Fibroblast of skin of left quadriceps (primary cell): Measurements from ENCODE around the gene SLC39A5.
"Not testable (repeated sequence)": the region's sequence is repeated elsewhere in the genome, so short reads cannot be mapped to it uniquely, and the experiment has no call there.

ENCODE experiments used
- DNase-seq, 2 experiments: peaks; one replicate each; pipeline ENCODE4 v3.0.0-alpha.2; 2013; ENCODE audit warnings: low read depth in 2 of 2

Gene SLC39A5

DNA sequence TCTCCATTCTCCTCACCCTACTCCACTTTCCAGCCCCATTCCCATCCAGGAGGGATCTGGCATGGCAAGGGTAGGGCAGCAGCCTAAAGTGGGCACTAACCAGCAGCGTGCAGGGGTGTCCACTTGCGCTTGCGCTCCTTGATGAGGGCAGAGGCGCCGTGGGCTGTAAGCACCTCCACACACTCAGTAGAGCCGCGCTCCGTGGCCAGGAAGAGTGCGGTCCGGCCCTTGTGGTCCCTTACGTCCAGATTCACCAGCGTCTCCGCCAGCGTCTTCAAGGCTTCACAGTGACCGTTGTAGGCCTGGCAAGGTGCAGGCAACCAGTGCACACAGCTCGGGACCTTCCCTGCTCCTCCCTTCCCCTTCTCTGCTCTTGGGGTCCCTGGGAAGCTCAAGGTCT, 18.1 kb downstream of the SLC39A5 start:
- no peak for DNase-seq

DNA sequence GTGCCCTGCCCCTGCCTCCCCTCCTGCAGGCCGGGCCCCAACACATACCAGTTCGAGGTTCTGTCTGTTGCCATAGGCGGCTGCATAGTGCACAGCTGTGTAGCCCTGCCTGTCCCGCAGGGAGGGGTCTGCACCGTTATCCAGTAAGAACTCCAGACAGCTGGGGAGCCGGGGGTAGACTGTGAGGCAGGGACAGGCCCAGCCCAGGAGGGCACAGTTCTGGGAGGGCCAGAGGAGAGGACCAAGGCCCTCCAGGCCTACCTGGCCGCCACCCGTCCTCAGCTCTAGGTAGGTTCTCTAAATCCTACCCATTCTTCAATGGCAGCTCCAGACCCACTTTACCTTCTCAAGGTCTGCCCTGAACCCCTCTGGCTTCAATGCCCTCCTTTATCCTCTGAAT, 18.9 kb downstream of the SLC39A5 start:
- no peak for DNase-seq

DNA sequence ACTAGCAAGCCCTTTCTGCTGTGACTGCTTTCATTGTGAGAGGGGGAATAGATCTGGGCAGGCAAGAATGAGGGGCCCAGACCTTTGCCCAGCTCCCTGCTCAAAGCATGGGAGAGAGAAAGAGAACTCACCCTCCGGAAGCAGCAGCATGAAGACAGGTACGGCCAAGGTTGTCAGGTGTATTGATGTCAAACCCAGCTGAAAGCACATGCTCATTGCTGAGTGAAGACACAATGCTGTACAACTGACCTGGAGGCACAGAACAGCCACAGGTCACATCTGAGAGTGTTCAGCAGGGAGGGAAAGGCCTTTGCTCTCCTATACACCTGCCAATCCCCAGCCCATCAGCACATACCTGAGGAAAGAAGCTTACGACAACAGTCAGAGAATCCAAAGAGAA, 22.8 kb downstream of the SLC39A5 start:
- DNase-seq: no peak

DNA sequence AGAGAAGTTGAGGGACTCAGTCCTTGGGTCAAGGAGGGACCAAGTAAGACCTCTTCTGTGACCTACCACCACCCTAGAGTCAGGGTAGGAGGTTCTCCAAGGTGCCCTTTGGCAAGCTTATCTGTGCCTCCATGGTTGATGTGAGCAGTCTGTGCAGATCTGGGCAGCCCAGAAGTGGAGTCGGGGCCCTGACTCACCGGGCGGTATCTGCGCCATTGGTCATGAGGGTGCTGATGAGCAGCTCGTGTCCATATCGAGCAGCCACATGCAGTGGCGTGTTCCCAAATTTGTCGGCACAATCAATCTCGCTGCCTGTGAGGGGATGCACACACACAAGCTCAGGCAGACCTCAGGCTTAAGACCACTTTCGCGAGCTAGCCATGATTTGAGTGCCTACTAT, 23.2 kb downstream of the SLC39A5 start:
- no peak for DNase-seq

DNA sequence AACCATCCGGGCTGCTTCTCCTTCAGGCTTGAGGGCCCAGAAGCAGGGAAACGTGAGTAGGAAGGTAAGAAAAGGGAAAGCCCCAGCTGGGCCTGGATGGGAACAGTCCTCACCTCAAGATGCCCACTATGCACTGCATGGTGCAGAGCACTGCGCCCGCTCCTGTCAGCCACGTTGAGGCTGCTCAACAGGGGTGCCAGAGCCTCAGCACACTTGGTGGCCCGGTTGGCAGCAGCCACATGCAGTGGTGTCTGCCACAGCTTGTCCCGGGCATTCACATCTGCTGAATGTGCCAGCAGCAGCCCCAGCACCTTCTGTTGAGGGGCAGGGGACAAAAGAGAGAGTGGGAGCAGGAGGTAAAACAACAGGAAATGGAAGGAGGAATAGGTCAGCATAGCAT, 25.8 kb downstream of the SLC39A5 start:
- no peak for DNase-seq

DNA sequence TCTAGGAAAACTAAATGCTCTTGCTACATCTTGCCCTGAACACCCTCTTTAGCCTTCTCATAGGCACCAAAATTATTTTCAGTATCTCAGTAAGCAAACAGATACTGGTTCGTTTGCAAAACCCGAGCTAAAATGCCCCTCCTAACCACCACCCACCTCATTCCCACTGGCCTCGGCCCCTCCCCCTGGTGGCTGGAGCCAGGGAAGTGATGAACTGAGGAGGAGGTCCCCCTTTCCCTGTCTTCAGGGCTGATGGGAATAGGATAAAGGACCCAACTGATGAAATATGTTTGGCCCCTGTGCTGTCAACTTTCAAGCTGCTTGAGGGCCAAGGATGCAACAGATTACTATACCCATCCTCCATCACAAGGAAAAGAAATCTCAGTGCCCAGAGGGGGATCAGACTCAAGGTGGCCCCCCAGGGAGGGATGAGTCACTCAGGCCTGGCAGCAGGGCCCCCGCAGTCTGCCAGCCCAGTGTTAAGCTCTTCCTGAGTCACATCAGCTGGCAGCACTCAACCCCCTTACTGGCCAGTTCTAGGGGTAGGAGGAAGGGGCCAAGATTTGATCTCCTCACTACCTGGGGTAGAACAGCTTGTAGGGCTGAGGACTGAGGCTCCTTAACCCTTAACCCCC, 26.6 kb downstream of the SLC39A5 start:
- DNase-seq: no peak

DNA sequence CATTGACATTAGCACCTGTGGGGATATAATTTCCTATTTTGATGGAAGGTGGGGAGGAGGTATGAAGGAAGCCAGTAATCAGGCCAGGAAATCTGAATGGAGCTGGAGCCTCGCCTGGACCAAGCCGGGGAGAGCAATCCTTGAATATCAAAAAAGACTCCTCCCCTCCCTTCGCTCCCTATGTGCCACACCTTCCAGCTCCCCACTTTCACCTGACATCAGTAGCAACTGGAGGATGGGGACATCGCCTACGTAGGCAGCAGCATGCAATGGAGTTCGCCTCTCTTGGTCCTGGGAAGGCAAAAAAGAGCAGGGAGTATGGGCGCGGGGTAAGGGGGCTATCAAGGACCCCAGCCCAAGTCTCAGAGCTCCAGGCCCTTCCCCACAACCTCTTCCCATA, 27.2 kb downstream of the SLC39A5 start:
- no peak for DNase-seq

DNA sequence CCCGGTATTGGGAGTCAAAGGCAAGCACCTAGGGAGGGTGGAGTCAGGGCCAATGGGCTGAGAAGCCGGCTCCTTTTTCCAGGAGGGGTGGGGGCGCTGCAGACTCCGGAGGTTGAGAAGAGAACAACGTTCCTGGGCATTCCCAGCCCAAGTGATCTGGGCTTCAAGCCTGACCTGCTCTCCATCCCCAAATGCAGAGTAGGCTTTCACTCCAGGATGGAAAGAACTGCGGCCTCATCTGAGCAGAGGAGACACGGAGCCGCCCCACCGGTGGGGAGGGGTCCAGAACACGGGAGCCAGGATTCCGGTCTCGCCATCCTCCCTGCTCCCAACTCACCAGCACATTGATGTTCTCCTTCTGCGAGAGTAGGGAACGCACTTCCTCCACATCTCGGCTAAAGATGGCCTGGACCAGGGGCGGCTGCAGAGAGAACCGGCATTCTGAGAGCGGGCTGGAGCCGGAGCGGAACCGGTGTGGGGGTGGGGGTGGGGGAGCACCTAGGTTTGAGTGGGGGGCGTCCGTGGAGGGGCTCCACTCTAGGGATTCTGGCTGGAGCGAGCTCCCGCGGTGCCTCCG, 27.7 kb downstream of the SLC39A5 start:
- no peak for DNase-seq

DNA sequence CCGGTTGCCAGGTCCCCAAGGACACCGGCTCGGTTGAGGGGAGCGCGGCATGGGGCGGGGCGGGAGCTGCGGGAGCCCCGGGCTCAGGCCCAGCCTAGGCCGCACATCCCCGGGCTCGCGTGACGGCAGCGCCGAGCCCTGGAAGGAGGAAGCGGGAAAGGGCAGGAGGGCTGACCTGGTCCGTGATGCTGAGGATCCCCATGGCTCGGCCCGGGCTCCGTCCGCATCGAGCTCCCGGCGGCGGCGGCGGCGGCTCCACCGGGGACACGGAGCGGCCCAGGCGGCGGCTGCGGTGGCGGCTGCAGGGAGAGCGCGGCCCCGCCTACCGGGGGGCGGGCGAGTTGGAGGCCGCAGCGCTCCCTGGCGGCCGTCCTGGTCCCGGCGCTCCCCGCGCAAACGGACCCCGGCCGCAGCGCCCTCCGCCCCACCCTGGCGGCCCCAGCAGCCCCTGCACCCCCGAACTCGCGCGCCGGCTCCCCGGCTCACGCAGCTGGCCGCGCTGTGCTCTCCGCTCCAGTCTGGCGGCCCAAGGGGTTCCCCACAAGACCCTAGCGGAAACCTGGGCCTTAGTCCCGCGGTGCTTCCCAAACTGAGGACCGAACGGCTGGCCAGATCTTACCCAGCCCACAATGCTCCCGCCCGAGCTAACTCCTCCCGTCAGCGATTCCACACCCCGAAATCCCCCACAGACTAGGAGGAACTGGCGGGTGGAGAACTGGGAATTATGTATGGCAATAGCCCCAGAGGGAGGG, 28.4 kb downstream of the SLC39A5 start, which contains the start of gene ANKRD52:
Gene ANKRD52, minus strand, starts transcription at position 317 of the 752 bp plus-strand sequence. Its CDS starts 115 bp downstream, at position 202.
- DNase-seq: peak; percentile 44 to 46

DNA sequence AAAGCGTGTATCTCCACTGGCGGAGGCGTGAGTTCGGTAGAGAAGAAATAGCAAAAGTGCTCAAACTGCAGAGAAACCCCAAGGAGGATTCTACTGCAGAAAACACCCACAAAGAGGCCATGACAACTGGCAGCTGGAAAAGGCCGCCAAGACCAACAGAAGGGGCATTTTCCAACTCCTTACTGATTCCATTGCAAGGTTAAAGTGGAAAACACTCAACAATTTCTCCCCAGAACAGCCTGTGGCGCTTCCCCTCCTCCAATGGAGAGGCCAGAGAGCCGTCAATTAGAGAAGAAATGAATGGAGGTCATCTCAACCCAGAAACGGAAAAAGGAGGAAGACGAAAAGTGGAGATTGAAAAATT, 29.0 kb downstream of the SLC39A5 start:
- DNase-seq: no peak

DNA sequence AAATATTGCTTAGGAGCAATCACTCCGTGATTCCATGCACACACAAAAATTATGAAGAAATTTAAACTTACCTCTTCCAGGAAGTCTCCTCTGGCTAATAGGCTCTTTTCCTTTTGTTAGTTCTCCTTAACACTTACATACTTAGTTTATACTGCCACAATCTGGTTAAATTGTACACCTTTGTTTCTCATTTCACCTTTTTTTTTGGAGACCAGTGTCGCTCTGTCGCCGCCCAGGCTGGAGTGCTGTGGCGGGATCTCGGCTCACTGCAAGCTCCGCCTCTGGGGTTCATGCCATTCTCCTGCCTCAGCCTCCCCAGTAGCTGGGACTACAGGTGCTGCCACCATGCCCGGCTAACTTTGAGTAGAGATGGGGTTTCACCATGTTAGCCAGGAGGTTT, 30.5 kb downstream of the SLC39A5 start:
- no peak for DNase-seq

DNA sequence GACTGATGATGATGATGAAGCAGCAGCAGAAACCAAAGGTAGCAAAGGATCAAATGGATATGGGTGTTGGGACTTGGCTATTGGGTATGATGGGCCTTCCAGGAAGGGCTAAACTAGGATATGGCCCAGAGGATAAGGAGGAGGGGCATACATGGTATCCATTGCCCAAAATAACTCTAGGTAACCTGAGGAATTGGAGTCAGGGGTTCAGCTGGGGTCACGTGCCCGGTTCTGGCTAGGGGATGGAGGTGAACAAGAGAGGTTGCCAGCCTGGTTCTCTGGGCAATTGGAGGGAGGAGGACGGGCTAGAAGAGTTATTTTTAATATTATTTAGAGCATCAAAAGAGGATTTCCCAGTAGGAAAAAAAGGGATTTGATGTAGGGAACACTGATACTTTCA, 31.1 kb downstream of the SLC39A5 start:
- no peak for DNase-seq

DNA sequence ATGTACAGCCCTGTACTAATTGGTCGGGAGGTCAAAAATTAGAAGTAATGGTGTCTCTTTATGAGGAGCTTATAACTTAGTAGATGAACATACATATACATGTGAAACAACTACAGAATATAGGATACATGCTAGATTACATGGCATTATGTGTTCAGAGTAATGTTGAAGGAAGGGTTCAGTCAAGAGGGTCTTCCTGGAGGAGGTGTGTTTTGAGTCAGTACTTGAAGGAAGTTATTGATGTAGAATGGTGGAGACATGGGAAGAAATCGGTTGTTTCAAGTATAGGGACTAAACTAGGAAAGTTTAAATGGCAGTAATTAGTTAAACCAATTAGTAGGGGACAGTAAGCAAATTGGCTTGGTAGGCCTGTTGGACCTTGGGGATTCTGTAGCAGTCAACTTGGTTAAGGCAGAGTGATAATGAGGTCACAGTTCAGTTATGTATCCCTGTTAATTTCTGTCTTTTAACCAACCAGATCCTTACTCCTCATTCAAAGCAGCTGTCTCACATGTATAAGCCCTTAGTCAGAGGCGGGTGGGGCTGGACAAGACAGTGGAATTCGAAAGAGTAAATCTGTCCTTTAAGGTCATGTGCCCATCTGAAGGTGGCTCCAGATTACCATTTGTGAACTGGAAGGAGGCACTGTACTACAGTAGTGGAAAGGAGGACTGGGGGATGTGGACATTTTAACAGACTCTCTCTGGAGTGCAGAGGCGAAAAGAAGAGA, 31.8 kb downstream of the SLC39A5 start:
- peak; percentile 65 to 69 for DNase-seq

DNA sequence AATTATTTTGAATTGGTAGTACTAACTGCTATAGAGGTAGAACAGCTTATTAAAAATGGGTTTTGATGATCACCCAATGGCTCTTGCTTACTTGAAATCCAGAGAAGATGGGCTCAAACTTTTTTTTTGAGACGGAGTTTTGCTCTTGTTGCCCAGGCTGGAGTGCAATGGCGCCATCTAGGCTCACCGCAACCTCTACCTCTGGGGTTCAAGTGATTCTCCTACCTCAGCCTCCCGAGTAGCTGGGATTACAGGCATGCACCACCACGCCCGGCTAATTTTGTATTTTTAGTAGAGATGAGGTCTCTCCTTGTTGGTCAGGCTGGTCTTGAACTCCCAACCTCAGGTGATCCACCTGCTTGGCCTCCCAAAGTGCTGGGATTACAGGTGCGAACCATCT, 33.1 kb downstream of the SLC39A5 start:
- not testable (repeated sequence) for DNase-seq

DNA sequence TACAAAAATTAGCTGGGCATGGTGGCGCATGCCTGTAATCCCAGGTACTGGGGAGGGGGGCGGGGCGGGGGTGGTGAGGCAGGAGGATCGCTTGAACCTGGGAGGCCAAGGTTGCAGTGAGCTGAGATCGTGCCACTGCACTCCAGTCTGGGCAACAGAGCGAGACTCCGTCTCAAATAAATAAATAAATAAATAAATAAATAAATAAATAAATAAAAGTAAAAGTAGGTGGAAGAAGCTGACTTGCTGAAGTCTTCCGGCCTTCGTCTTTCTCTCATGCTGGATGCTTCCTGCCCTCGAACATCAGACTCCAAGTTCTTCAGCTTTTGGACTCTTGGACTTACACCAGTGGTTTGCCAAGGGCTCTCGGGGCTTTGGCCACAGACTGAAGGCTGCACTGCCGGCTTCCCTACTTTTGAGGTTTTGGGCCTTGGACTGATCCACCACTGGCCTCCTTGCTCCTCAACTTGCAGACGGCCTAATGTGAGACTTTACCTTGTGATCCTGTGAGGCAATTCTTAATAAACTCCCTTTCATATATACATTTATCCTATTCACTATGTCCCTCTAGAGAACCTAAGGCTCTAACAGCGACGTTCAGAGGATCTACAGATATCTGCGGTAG, 36.3 kb downstream of the SLC39A5 start:
- not testable (repeated sequence) for DNase-seq

DNA sequence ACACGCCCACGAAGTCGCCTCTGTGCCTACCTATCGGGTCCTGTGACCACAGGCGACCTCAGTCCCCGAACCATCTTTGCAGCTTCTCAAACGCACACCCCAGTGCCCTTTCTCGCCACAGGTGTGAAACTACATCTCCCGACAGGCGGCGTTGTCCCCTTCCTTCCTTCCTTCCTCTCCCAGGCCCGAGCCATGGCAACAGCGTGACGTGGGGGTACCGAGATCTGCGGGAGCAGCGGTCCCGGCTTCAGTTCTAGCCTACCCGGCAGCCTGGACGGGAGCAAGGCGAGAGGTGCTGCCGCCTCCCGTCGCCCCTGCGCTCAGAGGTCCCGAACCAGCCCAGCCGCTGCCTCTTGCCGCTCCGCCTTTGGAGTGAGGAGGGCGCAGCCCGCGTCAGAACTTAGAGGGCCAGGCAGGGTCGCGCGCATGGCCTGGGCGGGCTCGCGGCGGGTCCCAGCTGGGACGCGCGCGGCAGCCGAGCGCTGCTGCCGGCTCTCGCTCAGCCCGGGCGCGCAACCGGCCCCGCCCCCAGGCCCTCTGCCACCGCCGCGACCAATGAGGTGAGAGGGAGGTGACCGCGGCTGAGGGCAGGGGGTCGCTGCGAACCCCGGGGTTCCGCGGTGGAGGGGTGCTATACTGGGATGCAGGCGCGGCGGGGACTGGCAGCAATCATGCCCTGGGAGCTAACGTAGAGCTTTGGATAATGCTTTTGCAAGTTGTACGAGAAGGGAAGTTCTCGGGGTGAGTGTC, 37.0 kb downstream of the SLC39A5 start, which contains the start of gene COQ10A:
Gene COQ10A, plus strand, starts transcription at position 250 of the 750 bp plus-strand sequence. Its CDS starts 177 bp downstream, at position 427.
- DNase-seq: peak; percentile 62 to 65

DNA sequence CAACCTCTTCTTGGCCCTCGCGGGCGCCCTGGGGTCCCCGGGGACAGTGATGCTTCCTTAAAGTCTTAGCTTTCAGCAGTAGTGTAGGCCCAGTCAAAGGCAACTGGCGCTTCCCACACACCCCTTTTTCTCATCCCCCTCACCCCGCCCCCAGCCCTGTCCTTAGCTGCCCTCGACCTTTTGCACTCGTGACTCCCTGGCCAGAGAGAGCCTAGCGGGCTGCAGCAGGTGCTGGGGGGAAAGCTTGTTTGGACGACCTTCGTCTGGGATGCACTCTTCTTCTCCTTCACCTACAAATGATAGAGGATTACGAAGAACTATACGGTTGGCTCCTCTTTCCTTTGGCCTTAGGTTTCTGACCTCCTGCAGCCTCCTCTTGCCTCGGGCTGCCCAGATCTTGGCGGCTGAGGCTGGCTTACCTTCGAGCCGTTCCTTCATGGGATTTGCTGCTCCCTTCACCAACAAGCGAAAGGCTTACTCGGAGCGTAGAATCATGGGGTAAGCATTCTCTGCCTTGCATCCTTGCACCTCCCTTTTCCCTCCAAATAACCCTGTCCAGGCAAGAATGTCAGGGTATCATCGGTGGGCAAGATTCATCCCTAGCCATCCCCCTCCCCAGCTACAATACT, 37.7 kb downstream of the SLC39A5 start:
- no peak for DNase-seq

DNA sequence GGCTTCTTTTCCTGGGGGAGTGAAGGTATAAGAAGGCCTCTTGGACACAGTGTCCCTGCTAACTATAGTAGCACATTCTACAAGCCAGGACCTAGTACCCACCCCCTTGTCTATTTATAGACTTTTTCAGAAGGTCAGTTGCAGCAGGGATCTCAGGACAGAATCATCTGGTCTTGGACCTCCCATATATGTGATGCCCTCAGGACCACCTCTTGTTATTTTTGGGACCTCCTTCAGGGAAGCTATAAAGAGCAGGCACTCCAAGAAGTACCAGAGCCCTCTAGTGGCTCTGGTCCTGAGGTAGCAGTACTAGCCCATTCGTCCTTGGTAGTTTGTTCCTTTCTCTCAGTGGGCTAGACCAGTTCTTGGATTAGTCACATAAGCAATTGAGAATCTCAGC, 41.2 kb downstream of the SLC39A5 start:
- no peak for DNase-seq

DNA sequence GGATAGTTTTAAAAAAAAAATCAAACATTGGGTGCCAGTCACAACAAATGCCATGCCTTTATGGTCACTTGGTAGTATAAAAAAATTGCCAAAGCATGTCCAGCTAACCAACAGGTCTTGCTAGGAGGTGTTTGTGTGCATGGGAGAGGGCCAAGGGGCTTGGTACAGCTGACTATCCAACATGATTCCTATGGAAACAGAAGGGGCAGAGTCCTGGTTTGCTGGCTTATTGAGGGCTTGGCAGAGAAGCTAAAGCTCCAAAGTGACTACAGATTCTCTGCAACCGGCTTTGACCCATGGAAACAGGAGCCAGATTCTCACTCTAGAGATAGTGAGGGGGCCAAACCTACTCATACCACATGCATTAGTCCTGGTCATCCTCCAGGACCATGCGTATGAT, 42.6 kb downstream of the SLC39A5 start:
- not testable (repeated sequence) for DNase-seq

DNA sequence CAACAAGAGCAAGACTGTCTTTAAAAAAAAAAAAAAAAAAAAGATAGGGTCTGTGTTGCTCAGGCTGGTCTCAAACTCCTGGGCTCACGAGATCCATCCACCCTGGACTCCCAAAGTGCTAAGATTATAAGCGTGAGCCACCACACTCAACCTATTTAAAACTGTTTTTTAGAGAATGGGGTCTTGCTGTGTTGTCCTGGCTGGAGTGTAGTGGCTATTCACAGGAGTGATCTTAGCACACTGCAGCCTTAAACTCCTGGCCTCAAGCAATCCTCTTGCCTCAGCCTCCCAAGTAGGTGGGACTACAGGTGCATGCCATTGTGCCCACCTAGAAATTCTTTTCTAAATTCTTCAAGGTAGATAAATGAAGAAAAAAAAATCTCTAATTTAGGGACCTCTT, 44.4 kb downstream of the SLC39A5 start:
- DNase-seq: no peak

DNA sequence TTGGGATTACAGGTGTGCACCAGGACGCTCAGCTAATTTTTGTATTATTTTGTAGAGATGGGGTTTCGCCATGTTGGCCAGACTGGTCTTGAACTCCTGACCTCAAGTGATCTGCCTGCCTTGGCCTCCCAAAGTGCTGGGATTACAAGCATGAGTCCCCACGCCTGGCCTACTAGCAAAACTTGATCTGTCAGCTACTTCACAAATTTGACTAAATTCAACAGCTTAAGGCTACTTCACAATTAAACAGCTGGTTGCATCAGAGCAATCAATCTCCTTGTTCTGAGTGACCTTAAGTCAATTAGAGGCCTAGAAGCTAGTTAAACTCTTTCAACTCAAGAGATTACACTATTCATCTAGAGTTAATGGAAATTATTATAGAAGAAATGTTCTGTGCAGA, 49.1 kb downstream of the SLC39A5 start:
- DNase-seq: no peak
